K562 (cell line): ENCODE data around the gene PYM1. TPM values are rescaled to one million over a fixed set of nuclear protein-coding genes. Genes with fewer than 3 reads are reported as not detected.
A peak's percentile ranks its signal among the peaks of the same experiment; 100 is the strongest.

Experiments
- ARNT ChIP-seq, 2 experiments: fragments of 450-650 bp; IDR thresholded peaks; 2 replicates each; pipeline ENCODE4 v1.6.1; 2016; ENCODE audit warnings: mild to moderate bottlenecking in 1 of 2
- ELF1 ChIP-seq: fragments of 200-800 bp; sonication (Bioruptor generic); IDR thresholded peaks from 2 replicates; pipeline ENCODE4 v1.6.1; 2016; ENCODE audit warnings: missing genetic modification characterization, missing compliant biosample characterization
- HDAC2 ChIP-seq: fragments of 450-650 bp; IDR thresholded peaks from 2 replicates; pipeline ENCODE4 v1.6.1; 2016; ENCODE audit warnings: mild to moderate bottlenecking
- HNRNPLL ChIP-seq: fragments of 200-400 bp; formaldehyde crosslinking; IDR thresholded peaks from 2 replicates; pipeline ENCODE4 v1.6.1; 2017; ENCODE audit warnings: low read length, low read depth, mild to moderate bottlenecking; ENCODE audit not compliant: poor library complexity, severe bottlenecking
- MIER1 ChIP-seq: fragments of 450-650 bp; IDR thresholded peaks from 2 replicates; pipeline ENCODE4 v1.6.1; 2016; ENCODE audit warnings: antibody characterized with exemption, mild to moderate bottlenecking, low read depth
- MTA2 ChIP-seq: fragments of 450-650 bp; IDR thresholded peaks from 2 replicates; pipeline ENCODE4 v1.6.1; 2016; ENCODE audit warnings: low read depth
- NCOA4 ChIP-seq: fragments of 450-650 bp; IDR thresholded peaks from 2 replicates; pipeline ENCODE4 v1.6.1; 2018; ENCODE audit warnings: mild to moderate bottlenecking; ENCODE audit not compliant: partially characterized antibody
- POLR2A ChIP-seq: fragments of 450-650 bp; conservative IDR thresholded peaks from 2 replicates; pipeline ENCODE4 v1.6.1; 2016
- POLR2B ChIP-seq: fragments of 450-650 bp; IDR thresholded peaks from 2 replicates; pipeline ENCODE4 v1.6.1; 2018; ENCODE audit warnings: low read depth; ENCODE audit not compliant: partially characterized antibody
- TAF9B ChIP-seq: fragments of 450-650 bp; IDR thresholded peaks from 2 replicates; pipeline ENCODE4 v1.6.1; 2018; ENCODE audit warnings: mild to moderate bottlenecking; ENCODE audit not compliant: partially characterized antibody
- TBP ChIP-seq: optimal IDR thresholded peaks from 2 replicates; pipeline ENCODE3; 2011; ENCODE audit warnings: low read depth, low read length, improper control_type of control experiment
- ZNF316 ChIP-seq: fragments of 450-650 bp; IDR thresholded peaks from 2 replicates; pipeline ENCODE4 v1.6.1; 2016
- polyA plus RNA-seq, 8 experiments: library from polyadenylated mRNA; depleted of rRNA in 4 of 8; stranded (reverse) in 5 of 8; unstranded in 3 of 8; fragments of >200 nt; fragmentation: Nextera tagmentation in 2 of 8; fragmentation: Illumina TruSeq in 1 of 8; extraction: Ambion mirVana in 2 of 8; extraction: Trizol in 1 of 8; gene quantifications; 2 replicates each; pipeline versions ENCODE4 v1.2.1 to v1.2.3, GENCODE V29; 2011 to 2014; ENCODE audit warnings: inconsistent platforms in 1 of 8, missing spikeins in 1 of 8
- total RNA-seq, 7 experiments: library from RNA; depleted of rRNA in 6 of 7; stranded (reverse); fragments of >200 nt in 6 of 7; fragmentation: Illumina TruSeq in 2 of 7; extraction: Trizol in 2 of 7; gene quantifications; 2 replicates each; pipeline versions ENCODE4 v1.2.1 to v1.2.3, GENCODE V29; 2011 to 2021; ENCODE audit warnings: low replicate concordance in 1 of 7
- TF ChIP-seq, protein P1 (sequence below), 2 experiments: fragments of 450-650 bp; IDR thresholded peaks; 2 replicates each; pipeline ENCODE4 v1.6.1; 2016; ENCODE audit warnings: mild to moderate bottlenecking in 2 of 2, borderline replicate concordance in 1 of 2, low read depth in 1 of 2, moderate library complexity in 1 of 2
- TF ChIP-seq, protein P2 (sequence below), 2 experiments: fragments of 450-650 bp in 1 of 2; IDR thresholded peaks; 2 replicates each; pipeline ENCODE4 v1.6.1; 2011 to 2017; ENCODE audit warnings: low read depth in 2 of 2, antibody characterized with exemption in 1 of 2, borderline replicate concordance in 1 of 2, low read length in 1 of 2, mild to moderate bottlenecking in 1 of 2, mixed read lengths in 1 of 2; ENCODE audit not compliant: control insufficient read depth in 1 of 2
- TF ChIP-seq, protein P3 (sequence below): fragments of 450-650 bp; formaldehyde crosslinking; IDR thresholded peaks from 2 replicates; pipeline ENCODE4 v1.4.0; 2020; ENCODE audit warnings: mild to moderate bottlenecking, moderate library complexity

The PYM1 gene
- total and polyA plus RNA-seq, 9 of the 15 experiments (the other 6 are each of a cell fraction or from before 2014, with no cell fraction given): 29.0 to 51.3 (median 34.1) TPM

DNA sequence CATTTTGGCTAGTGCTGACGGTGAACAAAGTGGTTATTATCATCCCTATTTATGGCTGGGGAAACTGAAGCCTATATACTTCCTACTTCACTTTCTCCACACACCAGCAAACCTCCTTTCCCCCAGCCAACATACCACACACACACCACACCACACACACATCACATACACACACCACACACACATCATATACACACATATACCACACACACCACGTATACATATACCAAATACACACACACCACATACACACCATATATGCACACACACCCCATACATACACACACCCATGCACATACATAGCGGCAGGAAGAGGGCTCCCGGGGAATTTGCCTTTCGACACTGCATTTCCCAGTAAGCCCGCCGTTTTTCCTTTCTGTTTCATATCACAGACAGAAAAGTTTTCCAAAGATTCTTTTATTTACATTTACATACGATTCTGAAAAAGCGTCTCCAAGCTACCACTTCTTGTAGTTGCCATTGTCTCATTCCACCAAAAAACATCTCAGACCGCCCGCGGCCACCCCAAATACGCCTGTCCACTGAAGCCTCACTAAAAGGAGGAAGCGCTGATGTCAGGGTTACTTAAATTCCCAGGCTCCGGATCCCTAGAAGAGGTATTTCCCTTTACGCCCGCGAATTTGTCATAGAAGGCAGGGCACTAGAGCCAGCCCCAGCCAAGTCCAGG is 45.4 kb upstream of the PYM1 start (continued):
- TF ChIP-seq NCOA4 (peak; percentile 79), POLR2A (peak; percentile 59), ARNT (IDR thresholded peaks at IDR 0.05) (0 out of 4 replicates have a peak, but pooled peaks have one; percentile 19 to 57), ZNF316 (0 out of 2 replicates have a peak, but pooled peaks have one; percentile 1), POLR2B (peak; percentile 85), TBP (no peak), HDAC2 (peak; percentile 71), MTA2 (peak; percentile 61; the same call in 1 of the 2 replicates), MIER1 (peak; percentile 63; the same call in 1 of the 2 replicates), HNRNPLL (peak; percentile 20), ELF1 (peak; percentile 43; the same call in 1 of the 2 replicates), TAF9B (peak; percentile 53)
- TF ChIP-seq, protein P1, sequence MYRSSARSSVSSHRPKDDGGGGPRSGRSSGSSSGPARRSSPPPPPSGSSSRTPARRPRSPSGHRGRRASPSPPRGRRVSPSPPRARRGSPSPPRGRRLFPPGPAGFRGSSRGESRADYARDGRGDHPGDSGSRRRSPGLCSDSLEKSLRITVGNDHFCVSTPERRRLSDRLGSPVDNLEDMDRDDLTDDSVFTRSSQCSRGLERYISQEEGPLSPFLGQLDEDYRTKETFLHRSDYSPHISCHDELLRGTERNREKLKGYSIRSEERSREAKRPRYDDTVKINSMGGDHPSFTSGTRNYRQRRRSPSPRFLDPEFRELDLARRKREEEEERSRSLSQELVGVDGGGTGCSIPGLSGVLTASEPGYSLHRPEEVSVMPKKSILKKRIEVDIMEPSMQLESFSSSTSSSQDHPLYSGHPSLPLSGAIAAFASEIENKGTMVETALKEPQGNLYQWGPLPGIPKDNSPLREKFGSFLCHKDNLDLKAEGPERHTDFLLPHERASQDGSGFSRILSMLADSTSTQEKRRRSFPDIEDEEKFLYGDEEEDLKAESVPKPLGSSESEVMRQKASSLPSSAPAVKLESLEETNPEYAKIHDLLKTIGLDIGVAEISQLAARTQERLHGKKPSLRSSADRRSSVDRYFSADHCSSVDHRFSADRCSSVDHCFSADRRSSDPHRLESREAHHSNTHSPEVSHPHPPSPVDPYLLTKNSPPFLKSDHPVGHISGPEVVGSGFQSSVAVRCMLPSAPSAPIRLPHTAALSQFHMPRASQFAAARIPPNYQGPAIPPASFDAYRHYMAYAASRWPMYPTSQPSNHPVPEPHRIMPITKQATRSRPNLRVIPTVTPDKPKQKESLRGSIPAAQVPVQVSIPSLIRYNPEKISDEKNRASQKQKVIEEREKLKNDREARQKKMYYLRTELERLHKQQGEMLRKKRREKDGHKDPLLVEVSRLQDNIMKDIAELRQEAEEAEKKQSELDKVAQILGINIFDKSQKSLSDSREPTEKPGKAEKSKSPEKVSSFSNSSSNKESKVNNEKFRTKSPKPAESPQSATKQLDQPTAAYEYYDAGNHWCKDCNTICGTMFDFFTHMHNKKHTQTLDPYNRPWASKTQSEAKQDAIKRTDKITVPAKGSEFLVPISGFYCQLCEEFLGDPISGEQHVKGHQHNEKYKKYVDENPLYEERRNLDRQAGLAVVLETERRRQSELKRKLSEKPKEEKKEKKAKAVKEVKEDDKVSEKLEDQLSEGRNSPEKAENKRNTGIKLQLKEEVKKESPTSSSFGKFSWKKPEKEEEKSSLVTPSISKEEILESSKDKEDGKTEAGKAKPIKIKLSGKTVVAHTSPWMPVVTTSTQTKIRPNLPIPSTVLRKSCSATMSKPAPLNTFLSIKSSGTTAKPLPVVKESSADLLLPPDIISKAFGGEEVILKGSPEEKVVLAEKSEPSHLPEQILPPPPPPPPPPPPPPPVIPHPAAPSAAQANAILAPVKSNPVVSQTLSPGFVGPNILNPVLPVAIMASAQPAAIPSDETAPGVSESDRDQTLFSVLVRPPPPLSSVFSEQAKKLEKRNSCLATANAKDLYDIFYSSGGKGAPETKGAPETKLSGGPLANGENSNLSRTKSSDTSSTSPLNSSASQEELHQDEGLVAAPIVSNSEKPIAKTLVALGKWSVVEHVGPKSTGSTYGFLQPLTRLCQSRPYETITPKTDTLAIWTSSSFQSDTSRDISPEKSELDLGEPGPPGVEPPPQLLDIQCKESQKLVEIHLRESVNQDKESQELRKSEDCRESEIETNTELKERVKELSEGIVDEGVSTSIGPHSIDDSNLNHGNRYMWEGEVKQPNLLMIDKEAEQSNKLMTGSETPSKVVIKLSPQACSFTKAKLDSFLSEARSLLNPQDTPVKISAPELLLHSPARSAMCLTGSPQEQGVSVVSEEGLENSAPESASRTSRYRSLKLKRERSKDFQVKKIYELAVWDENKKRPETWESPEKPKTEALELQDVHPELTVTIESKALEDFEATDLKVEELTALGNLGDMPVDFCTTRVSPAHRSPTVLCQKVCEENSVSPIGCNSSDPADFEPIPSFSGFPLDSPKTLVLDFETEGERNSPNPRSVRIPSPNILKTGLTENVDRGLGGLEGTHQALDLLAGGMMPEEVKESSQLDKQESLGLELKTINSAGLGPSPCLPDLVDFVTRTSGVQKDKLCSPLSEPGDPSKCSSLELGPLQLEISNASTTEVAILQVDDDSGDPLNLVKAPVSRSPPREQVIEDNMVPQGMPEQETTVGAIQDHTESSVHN (IDR thresholded peaks at IDR 0.05; ENCODE audit: borderline replicate concordance in 1 of 2, low read depth in 1 of 2): peak in 1 of 2 experiments; percentile 54; a peak in 1 of 4 replicates
- TF ChIP-seq, protein P2, sequence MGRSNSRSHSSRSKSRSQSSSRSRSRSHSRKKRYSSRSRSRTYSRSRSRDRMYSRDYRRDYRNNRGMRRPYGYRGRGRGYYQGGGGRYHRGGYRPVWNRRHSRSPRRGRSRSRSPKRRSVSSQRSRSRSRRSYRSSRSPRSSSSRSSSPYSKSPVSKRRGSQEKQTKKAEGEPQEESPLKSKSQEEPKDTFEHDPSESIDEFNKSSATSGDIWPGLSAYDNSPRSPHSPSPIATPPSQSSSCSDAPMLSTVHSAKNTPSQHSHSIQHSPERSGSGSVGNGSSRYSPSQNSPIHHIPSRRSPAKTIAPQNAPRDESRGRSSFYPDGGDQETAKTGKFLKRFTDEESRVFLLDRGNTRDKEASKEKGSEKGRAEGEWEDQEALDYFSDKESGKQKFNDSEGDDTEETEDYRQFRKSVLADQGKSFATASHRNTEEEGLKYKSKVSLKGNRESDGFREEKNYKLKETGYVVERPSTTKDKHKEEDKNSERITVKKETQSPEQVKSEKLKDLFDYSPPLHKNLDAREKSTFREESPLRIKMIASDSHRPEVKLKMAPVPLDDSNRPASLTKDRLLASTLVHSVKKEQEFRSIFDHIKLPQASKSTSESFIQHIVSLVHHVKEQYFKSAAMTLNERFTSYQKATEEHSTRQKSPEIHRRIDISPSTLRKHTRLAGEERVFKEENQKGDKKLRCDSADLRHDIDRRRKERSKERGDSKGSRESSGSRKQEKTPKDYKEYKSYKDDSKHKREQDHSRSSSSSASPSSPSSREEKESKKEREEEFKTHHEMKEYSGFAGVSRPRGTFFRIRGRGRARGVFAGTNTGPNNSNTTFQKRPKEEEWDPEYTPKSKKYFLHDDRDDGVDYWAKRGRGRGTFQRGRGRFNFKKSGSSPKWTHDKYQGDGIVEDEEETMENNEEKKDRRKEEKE (IDR thresholded peaks at IDR 0.05; ENCODE audit: borderline replicate concordance in 1 of 2, control insufficient read depth in 1 of 2, low read depth in 2 of 2, low read length in 1 of 2): no peak
- TF ChIP-seq, protein P3, sequence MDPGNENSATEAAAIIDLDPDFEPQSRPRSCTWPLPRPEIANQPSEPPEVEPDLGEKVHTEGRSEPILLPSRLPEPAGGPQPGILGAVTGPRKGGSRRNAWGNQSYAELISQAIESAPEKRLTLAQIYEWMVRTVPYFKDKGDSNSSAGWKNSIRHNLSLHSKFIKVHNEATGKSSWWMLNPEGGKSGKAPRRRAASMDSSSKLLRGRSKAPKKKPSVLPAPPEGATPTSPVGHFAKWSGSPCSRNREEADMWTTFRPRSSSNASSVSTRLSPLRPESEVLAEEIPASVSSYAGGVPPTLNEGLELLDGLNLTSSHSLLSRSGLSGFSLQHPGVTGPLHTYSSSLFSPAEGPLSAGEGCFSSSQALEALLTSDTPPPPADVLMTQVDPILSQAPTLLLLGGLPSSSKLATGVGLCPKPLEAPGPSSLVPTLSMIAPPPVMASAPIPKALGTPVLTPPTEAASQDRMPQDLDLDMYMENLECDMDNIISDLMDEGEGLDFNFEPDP (CRISPR knock-in tag): no peak
